NCI-H774 (cell line): ENCODE results near the gene PTPN9.
A peak's percentile ranks its signal among the peaks of the same experiment; 100 is the strongest.
"Not testable (repeated sequence)": the region's sequence is repeated elsewhere in the genome, so short reads cannot be mapped to it uniquely, and the experiment has no call there.

Experiments
- DNase-seq: peaks from one replicate; lab custom pipeline; 2025; lab: John Stamatoyannopoulos, UW

PTPN9 gene

GRCh38 chr15:75531041-75531450, 48.1 kb downstream of the PTPN9 start:
- DNase-seq: no peak

- no peak for DNase-seq
Measured at GRCh38 chr15:75530169-75530568, 48.9 kb downstream of the PTPN9 start.

- DNase-seq: not testable (repeated sequence)
Measured at GRCh38 chr15:75525756-75526155, 53.4 kb downstream of the PTPN9 start.

GRCh38 chr15:75523011-75523410, 56.1 kb downstream of the PTPN9 start:
- no peak for DNase-seq

- DNase-seq: no peak
Measured at GRCh38 chr15:75517233-75517632, 61.9 kb downstream of the PTPN9 start.

- DNase-seq: no peak
Measured at GRCh38 chr15:75508840-75509532, 70.1 kb downstream of the PTPN9 start.

- no peak for DNase-seq
Measured at GRCh38 chr15:75502360-75502759, 76.8 kb downstream of the PTPN9 start.

GRCh38 chr15:75493732-75494131, 85.4 kb downstream of the PTPN9 start:
- peak; percentile 29 for DNase-seq

- no peak for DNase-seq
Measured at GRCh38 chr15:75483961-75484360, 95.2 kb downstream of the PTPN9 start.

- not testable (repeated sequence) for DNase-seq
Measured at GRCh38 chr15:75483556-75483955, 95.6 kb downstream of the PTPN9 start.

GRCh38 chr15:75483106-75483505, 96.0 kb downstream of the PTPN9 start:
- DNase-seq: no peak

- DNase-seq: not testable (repeated sequence)
Measured at GRCh38 chr15:75480463-75480862, 98.7 kb downstream of the PTPN9 start.

- DNase-seq: no peak
Measured at GRCh38 chr15:75479670-75480069, 99.4 kb downstream of the PTPN9 start.

- not testable (repeated sequence) for DNase-seq
Measured at GRCh38 chr15:75477094-75477493, 102.0 kb downstream of the PTPN9 start.

- no peak for DNase-seq
Measured at GRCh38 chr15:75468913-75469598, 110.1 kb downstream of the PTPN9 start.

GRCh38 chr15:75460646-75461045, 118.5 kb downstream of the PTPN9 start:
- no peak for DNase-seq

- no peak for DNase-seq
Measured at GRCh38 chr15:75459581-75459980, 119.5 kb downstream of the PTPN9 start.

GRCh38 chr15:75456710-75457109, 122.4 kb downstream of the PTPN9 start:
- no peak for DNase-seq

- peak; percentile 47 for DNase-seq
Measured at GRCh38 chr15:75455982-75456531, 123.1 kb downstream of the PTPN9 start.

GRCh38 chr15:75455424-75455981, 123.6 kb downstream of the PTPN9 start:
- DNase-seq: peak; percentile 58

- peak; percentile 58 for DNase-seq
Measured at GRCh38 chr15:75454471-75455378, 124.4 kb downstream of the PTPN9 start.
